H1 (cell line): Measurements from ENCODE around the gene CERS5. TPM values are rescaled to one million over a fixed set of nuclear protein-coding genes. Genes with fewer than 3 reads are reported as not detected.

ENCODE experiments used
- CTCF ChIA-PET: fragments of 300-600 bp; sonication (Branson Sonifier 250); formaldehyde crosslinking; loops from one replicate; lab custom pipeline; 2021; ENCODE audit not compliant: partially characterized antibody; lab: Charles Lee
- POLR2A ChIA-PET: fragments of 300-600 bp; sonication (Branson Sonifier 250); formaldehyde crosslinking; loops from one replicate; lab custom pipeline; 2021; ENCODE audit warnings: inconsistent platforms; ENCODE audit not compliant: partially characterized antibody; lab: Charles Lee
- DNase-seq, 2 experiments: peaks; one replicate each; pipeline versions ENCODE4 v3.0.0 to v3.0.0-alpha.2; 2010 to 2022; ENCODE audit warnings: low spot score in 2 of 2, low read depth in 1 of 2, mixed read lengths in 1 of 2
- FAIRE-seq: peaks from 2 replicates; lab custom pipeline; 2011; peaks lifted over from hg19 to GRCh38; lab: Jason Lieb, UNC
- H2AFZ ChIP-seq: 2 replicates; pipeline ENCODE4 v1.8.1; 2012; ENCODE audit warnings: low read length, inconsistent platforms
- H2AK5ac ChIP-seq: 2 replicates; pipeline ENCODE4 v1.6.1; 2013; ENCODE audit warnings: low read depth, low read length
- H2BK120ac ChIP-seq: replicated peaks from 2 replicates; pipeline ENCODE3; 2013; ENCODE audit warnings: low read depth, low read length, inconsistent platforms
- H2BK12ac ChIP-seq: 2 replicates; pipeline ENCODE4 v1.6.1; 2013; ENCODE audit warnings: low read depth, low read length
- H2BK15ac ChIP-seq: 2 replicates; pipeline ENCODE4 v1.6.1; 2013; ENCODE audit warnings: low read length
- H2BK20ac ChIP-seq: 2 replicates; pipeline ENCODE4 v1.6.1; 2013; ENCODE audit warnings: low read length
- H2BK5ac ChIP-seq: 2 replicates; pipeline ENCODE4 v1.6.1; 2013; ENCODE audit warnings: low read depth, low read length
- H3K14ac ChIP-seq: 2 replicates; pipeline ENCODE4 v1.6.1; 2013; ENCODE audit warnings: inconsistent platforms; ENCODE audit not compliant: insufficient read length
- H3K18ac ChIP-seq: 2 replicates; pipeline ENCODE4 v1.6.1; 2013; ENCODE audit warnings: low read length; ENCODE audit errors: extremely low read depth
- H3K23ac ChIP-seq: 2 replicates; pipeline ENCODE4 v1.6.1; 2013; ENCODE audit warnings: inconsistent platforms; ENCODE audit not compliant: insufficient read length
- H3K23me2 ChIP-seq: 2 replicates; pipeline ENCODE4 v1.6.1; 2013; ENCODE audit warnings: low read depth, low read length
- H3K27ac ChIP-seq: 2 replicates; pipeline ENCODE4 v1.6.1; 2011; ENCODE audit warnings: low read depth, low read length, inconsistent platforms
- H3K27me3 ChIP-seq, 4 experiments: replicated peaks in 1 of 4; 1 replicate in 1 of 4; 2 replicates in 3 of 4; pipeline versions ENCODE4 v1.6.1 to v1.8.1; 2011 to 2013; ENCODE audit warnings: low read length in 3 of 4, mild to moderate bottlenecking in 3 of 4, inconsistent platforms in 2 of 4, mixed read lengths in 2 of 4, moderate library complexity in 1 of 4; ENCODE audit not compliant: control insufficient read depth in 3 of 4, insufficient read depth in 3 of 4; ENCODE audit errors: extremely low read depth in 1 of 4
- H3K36me3 ChIP-seq, 4 experiments: 2 replicates each; pipeline versions ENCODE4 v1.6.1 to v1.8.1; 2011 to 2013; ENCODE audit warnings: mild to moderate bottlenecking in 4 of 4, low read length in 3 of 4, moderate library complexity in 2 of 4, control low read depth in 1 of 4, inconsistent platforms in 1 of 4; ENCODE audit not compliant: insufficient read depth in 4 of 4, control insufficient read depth in 2 of 4
- H3K4ac ChIP-seq: replicated peaks from 2 replicates; pipeline ENCODE3; 2013; ENCODE audit warnings: low read length, low read depth, mixed read lengths, inconsistent platforms; ENCODE audit not compliant: insufficient read length
- H3K4me1 ChIP-seq, 4 experiments: replicated peaks in 1 of 4; 1 replicate in 1 of 4; 2 replicates in 3 of 4; pipeline versions ENCODE4 v1.6.1 to v1.8.1; 2011 to 2013; ENCODE audit warnings: low read length in 3 of 4, inconsistent platforms in 2 of 4, mixed read lengths in 1 of 4; ENCODE audit not compliant: insufficient read depth in 4 of 4, control insufficient read depth in 3 of 4
- H3K4me2 ChIP-seq, 2 experiments: 2 replicates each; pipeline versions ENCODE4 v1.6.1 to v1.8.1; 2011 to 2013; ENCODE audit warnings: low read depth in 2 of 2, low read length in 2 of 2, control low read depth in 1 of 2, inconsistent platforms in 1 of 2, mild to moderate bottlenecking in 1 of 2; ENCODE audit not compliant: insufficient read depth in 1 of 2
- H3K4me3 ChIP-seq, 4 experiments: fragments of 200-600, 300-600 bp in 1 of 4; sonication (generic), shearing (Covaris generic), sonication (Bioruptor Twin) in 1 of 4; 2 replicates each; pipeline versions ENCODE4 v1.5.1 to v1.8.1; 2011 to 2016; ENCODE audit warnings: low read length in 4 of 4, low read depth in 3 of 4, control low read depth in 2 of 4, inconsistent platforms in 2 of 4, mild to moderate bottlenecking in 2 of 4, mixed read lengths in 1 of 4, moderate library complexity in 1 of 4; ENCODE audit not compliant: insufficient read depth in 2 of 4; ENCODE audit errors: extremely low read depth in 1 of 4
- H3K56ac ChIP-seq: replicated peaks from 2 replicates; pipeline ENCODE3; 2013; ENCODE audit warnings: low read depth, mild to moderate bottlenecking, mixed read lengths, low read length, inconsistent platforms; ENCODE audit not compliant: insufficient read length
- H3K79me1 ChIP-seq: 2 replicates; pipeline ENCODE4 v1.6.1; 2013; ENCODE audit warnings: low read depth, low read length, control low read depth
- H3K79me2 ChIP-seq, 2 experiments: 2 replicates each; pipeline versions ENCODE4 v1.6.1 to v1.8.1; 2012 to 2013; ENCODE audit warnings: low read length in 2 of 2, mild to moderate bottlenecking in 2 of 2, inconsistent platforms in 1 of 2; ENCODE audit not compliant: insufficient read depth in 2 of 2, control insufficient read depth in 1 of 2
- H3K9ac ChIP-seq, 4 experiments: replicated peaks in 1 of 4; 1 replicate in 1 of 4; 2 replicates in 3 of 4; pipeline versions ENCODE4 v1.6.1 to v1.8.1; 2011 to 2013; ENCODE audit warnings: low read depth in 3 of 4, low read length in 3 of 4, control low read depth in 2 of 4, mild to moderate bottlenecking in 2 of 4, moderate library complexity in 2 of 4, inconsistent platforms in 1 of 4; ENCODE audit errors: extremely low read depth in 1 of 4
- H3K9me3 ChIP-seq, 2 experiments: 2 replicates each; pipeline versions ENCODE4 v1.6.1 to v1.8.1; 2012 to 2013; ENCODE audit warnings: mild to moderate bottlenecking in 2 of 2, moderate library complexity in 2 of 2, control low read depth in 1 of 2, inconsistent platforms in 1 of 2, low read depth in 1 of 2, low read length in 1 of 2, mixed read lengths in 1 of 2; ENCODE audit not compliant: insufficient read depth in 2 of 2
- H4K20me1 ChIP-seq, 2 experiments: replicated peaks in 1 of 2; 2 replicates each; pipeline versions ENCODE3 to v1.8.1; 2011 to 2013; ENCODE audit warnings: inconsistent platforms in 2 of 2, low read length in 2 of 2, mild to moderate bottlenecking in 1 of 2; ENCODE audit not compliant: insufficient read depth in 2 of 2, control insufficient read depth in 1 of 2
- H4K5ac ChIP-seq: 2 replicates; pipeline ENCODE4 v1.6.1; 2013; ENCODE audit warnings: low read length, low read depth, mixed read lengths, inconsistent platforms; ENCODE audit not compliant: insufficient read length
- H4K8ac ChIP-seq: 2 replicates; pipeline ENCODE4 v1.8.0; 2013; ENCODE audit warnings: mild to moderate bottlenecking, moderate library complexity, low read length, inconsistent platforms; ENCODE audit not compliant: insufficient read depth; ENCODE audit errors: extremely low read depth
- H4K91ac ChIP-seq: replicated peaks from 2 replicates; pipeline ENCODE3; 2013; ENCODE audit warnings: low read length, mixed read lengths, inconsistent platforms; ENCODE audit not compliant: insufficient read length
- CEBPB ChIP-seq: IDR thresholded peaks from 2 replicates; pipeline ENCODE4 v1.6.1; 2012; ENCODE audit warnings: low read depth, low read length
- CHD1 ChIP-seq: IDR thresholded peaks from 2 replicates; pipeline ENCODE4 v1.6.1; 2012; ENCODE audit warnings: low read depth, low read length, improper control_type of control experiment
- CTBP2 ChIP-seq: IDR thresholded peaks from 2 replicates; pipeline ENCODE4 v1.7.0; 2011; ENCODE audit warnings: borderline replicate concordance, mild to moderate bottlenecking, moderate library complexity, mixed read lengths, low read length; ENCODE audit not compliant: insufficient read depth, insufficient read length
- CTCF ChIP-seq, 3 experiments: IDR thresholded peaks; 1 replicate in 2 of 3; 2 replicates in 1 of 3; pipeline versions ENCODE4 v1.5.1 to v1.6.1; 2011; ENCODE audit warnings: low read length in 3 of 3, mild to moderate bottlenecking in 3 of 3, inconsistent platforms in 2 of 3, low read depth in 1 of 3, moderate library complexity in 1 of 3; ENCODE audit not compliant: insufficient read depth in 1 of 3; ENCODE audit errors: control extremely low read depth in 1 of 3
- EZH2 ChIP-seq: fragments of 200-600 bp; sonication (generic); IDR thresholded peaks from 2 replicates; pipeline ENCODE4 v1.7.1; 2012; ENCODE audit warnings: low read depth, mild to moderate bottlenecking, moderate library complexity, low read length, inconsistent platforms; ENCODE audit not compliant: severe bottlenecking
- FOSL1 ChIP-seq: IDR thresholded peaks from 2 replicates; pipeline ENCODE4 v1.6.1; 2011; ENCODE audit warnings: mild to moderate bottlenecking, low read depth, low read length, moderate library complexity; ENCODE audit not compliant: insufficient read depth
- NRF1 ChIP-seq: IDR thresholded peaks from 2 replicates; pipeline ENCODE4 v1.6.1; 2011; ENCODE audit warnings: mild to moderate bottlenecking, low read depth, low read length, improper control_type of control experiment
- RAD21 ChIP-seq, 2 experiments: IDR thresholded peaks in 1 of 2; conservative IDR thresholded peaks in 1 of 2; 2 replicates each; pipeline ENCODE4 v1.6.1; 2011; ENCODE audit warnings: low read depth in 2 of 2, low read length in 2 of 2, improper control_type of control experiment in 1 of 2, inconsistent platforms in 1 of 2, mild to moderate bottlenecking in 1 of 2, moderate library complexity in 1 of 2
- RNF2 ChIP-seq: fragments of 200-900, 300-1000 bp; sonication (generic); IDR thresholded peaks from 2 replicates; pipeline ENCODE4 v1.7.1; 2016; ENCODE audit warnings: borderline replicate concordance, low read depth, mild to moderate bottlenecking, antibody characterized with exemption, low read length; ENCODE audit not compliant: poor library complexity, severe bottlenecking; ENCODE audit errors: missing control alignments
- SIRT6 ChIP-seq: IDR thresholded peaks from one replicate; pipeline ENCODE4 v1.7.1; 2012; ENCODE audit warnings: low read length, inconsistent platforms
- WGBS, 2 experiments: shearing (Covaris generic) in 1 of 2; methylation state at CpG; one replicate each; pipeline versions ENCODE4 v1.1.6 to v1.1.7; 2013 to 2015; ENCODE audit warnings: low lambda C conversion rate in 2 of 2, mixed read lengths in 2 of 2, inconsistent platforms in 1 of 2, low coverage in 1 of 2, missing lambda C conversion rate in 1 of 2; ENCODE audit not compliant: insufficient replicate concordance in 2 of 2, insufficient coverage in 1 of 2, insufficient read length in 1 of 2; ENCODE audit errors: extremely low coverage in 1 of 2, missing lambda C conversion rate in 1 of 2; 5-methylcytosine and 5-hydroxymethylcytosine counted together
- polyA plus RNA-seq, 7 experiments: library from polyadenylated mRNA; depleted of rRNA in 3 of 7; stranded (reverse) in 5 of 7; unstranded in 2 of 7; fragments of >200 nt in 5 of 7; fragments of 200-250 nt in 2 of 7; gene quantifications; 1 replicate in 5 of 7; 2 replicates in 1 of 7; 4 replicates in 1 of 7; pipeline versions ENCODE4 v1.2.1 to v1.2.3, GENCODE V29; 2011 to 2013; ENCODE audit warnings: missing spikeins in 2 of 7, mixed read lengths in 2 of 7
- total RNA-seq: library from RNA; stranded (reverse); fragmentation: NEBNext Ultra II Directional; extraction: Animal tissue kit (Norgen Biotek cat#: 25700); gene quantifications from 2 replicates; pipeline ENCODE4 v1.2.1, GENCODE V29; 2021

Gene CERS5
- total and polyA plus RNA-seq, 2 of the 8 experiments (the other 6 are each of a cell fraction or from before 2014, with no cell fraction given), result 69.2 to 119 TPM

GRCh38 chr12:50106907-50107306, 60.3 kb downstream of the CERS5 start:
- no peak overlapping the region for H2AK5ac ChIP-seq
- H3K4ac ChIP-seq, result no peak overlapping the region
- H4K5ac ChIP-seq, result no peak overlapping the region
- H2BK120ac ChIP-seq, result no peak overlapping the region
- no peaks in the 10 kb centered on the region for H3K79me2 ChIP-seq
- H3K27ac ChIP-seq, result no peak overlapping the region
- H3K79me1 ChIP-seq, result no peaks in the 10 kb centered on the region
- no peak for FAIRE-seq
- ChIA-PET CTCF (interaction anchor here (0.6 to 32.9 kb wide), 5 partner anchors 10 to 207 kb away, joined by 3 to 625 read pairs (median 3); partner anchors contain the start of gene SMARCD1), POLR2A (interaction anchor here (0.9 to 27.1 kb wide), 2 partner anchors 14 to 27 kb away, joined by 3 to 457 read pairs; partner anchors contain the start of genes GPD1 and SMARCD1)
- H3K9ac ChIP-seq, result no peak overlapping the region
- H3K9me3 ChIP-seq, result no peaks in the 10 kb centered on the region
- no peak for DNase-seq
- no peak overlapping the region for H2BK12ac ChIP-seq
- H4K91ac ChIP-seq, result no peak overlapping the region
- no peak overlapping the region for H2BK15ac ChIP-seq
- H3K23ac ChIP-seq, result no peak overlapping the region
- H2AFZ ChIP-seq, result no peak overlapping the region
- H4K8ac ChIP-seq, result no peak overlapping the region
- no peak overlapping the region for H3K4me2 ChIP-seq
- no peak overlapping the region for H3K56ac ChIP-seq
- no peaks in the 10 kb centered on the region for H3K23me2 ChIP-seq
- H3K27me3 ChIP-seq, result no peaks in the 10 kb centered on the region
- no peak overlapping the region for H3K18ac ChIP-seq
- no peak overlapping the region for H2BK20ac ChIP-seq
- 79% methylated on average over 3 of the region's 3 CpGs; no CpG with 5 or more reads in 1 of the 2 experiments for WGBS, 2 experiments
- no peak overlapping the region for H3K14ac ChIP-seq
- peaks cover 0 to 6% (median 0%) of the 10 kb centered on the region in 4 experiments; a peak in 1 of 8 replicates for H3K36me3 ChIP-seq
- H2BK5ac ChIP-seq, result no peak overlapping the region
- H3K4me3 ChIP-seq, result no peak overlapping the region
- H4K20me1 ChIP-seq, result no peaks in the 10 kb centered on the region
- H3K4me1 ChIP-seq, result peaks cover 13 to 21% (median 18%) of the 10 kb centered on the region in 4 experiments
- TF ChIP-seq CTCF (IDR thresholded peaks at IDR 0.05; ENCODE audit: control extremely low read depth in 1 of 3, insufficient read depth in 1 of 3, low read depth in 1 of 3, low read length in 3 of 3) (no peak), RAD21 (IDR thresholded peaks at IDR 0.05 in 1 of 2, conservative IDR thresholded peaks at IDR 0.05 in 1 of 2; ENCODE audit: low read depth in 2 of 2, low read length in 2 of 2) (no peak), CTBP2 (no peak), SIRT6 (no peak), CHD1 (no peak), EZH2 (no peak), CEBPB (no peak), FOSL1 (no peak), NRF1 (no peak), RNF2 (no peak)
